ENCODE measurements around the gene SCFD2. TPM values are rescaled to one million over a fixed set of nuclear protein-coding genes. Genes with fewer than 3 reads are reported as not detected.

Gene SCFD2
- total and polyA plus RNA-seq, 8 donors = 4.0 to 13.5 (median 8.9) TPM

DNA sequence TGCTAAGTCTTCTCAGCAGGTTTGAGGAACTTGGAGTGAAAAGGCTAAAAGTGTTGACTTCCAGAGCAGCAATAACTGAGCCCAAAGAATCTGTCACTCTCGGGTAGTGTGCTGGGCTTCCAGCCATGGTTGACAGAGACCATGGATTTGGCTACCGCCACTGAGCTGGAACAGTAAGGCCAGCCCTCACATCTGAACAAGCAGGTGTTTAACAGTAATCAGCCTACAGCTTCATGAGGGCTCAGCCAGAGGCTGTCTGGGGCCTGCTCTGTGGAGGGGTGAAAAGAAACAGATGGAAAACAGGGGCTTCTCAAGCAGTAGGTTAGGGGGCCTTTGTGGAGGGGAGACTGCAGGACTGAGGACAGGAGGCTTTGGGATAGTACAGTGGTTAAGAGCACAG, 488.8 kb downstream of the SCFD2 start:
- Histone ChIP-seq H3K4me1 (no peaks in the 10 kb centered on the region), H3K27ac (no peak overlapping the region), H3K27me3 (no peaks in the 10 kb centered on the region), H3K4me3 (no peak overlapping the region), H3K9me3 (no peaks in the 10 kb centered on the region), H3K36me3 (no peaks in the 10 kb centered on the region)
- no peak for DNase-seq
- ATAC-seq = no peak
- intact Hi-C loops (cut with DNase I) = no loop called here
- FAIRE-seq = no peak
- 69 to 73% methylated on average over 2 of the region's 2 CpGs for WGBS, 2 donors
- TF ChIP-seq, protein P1, sequence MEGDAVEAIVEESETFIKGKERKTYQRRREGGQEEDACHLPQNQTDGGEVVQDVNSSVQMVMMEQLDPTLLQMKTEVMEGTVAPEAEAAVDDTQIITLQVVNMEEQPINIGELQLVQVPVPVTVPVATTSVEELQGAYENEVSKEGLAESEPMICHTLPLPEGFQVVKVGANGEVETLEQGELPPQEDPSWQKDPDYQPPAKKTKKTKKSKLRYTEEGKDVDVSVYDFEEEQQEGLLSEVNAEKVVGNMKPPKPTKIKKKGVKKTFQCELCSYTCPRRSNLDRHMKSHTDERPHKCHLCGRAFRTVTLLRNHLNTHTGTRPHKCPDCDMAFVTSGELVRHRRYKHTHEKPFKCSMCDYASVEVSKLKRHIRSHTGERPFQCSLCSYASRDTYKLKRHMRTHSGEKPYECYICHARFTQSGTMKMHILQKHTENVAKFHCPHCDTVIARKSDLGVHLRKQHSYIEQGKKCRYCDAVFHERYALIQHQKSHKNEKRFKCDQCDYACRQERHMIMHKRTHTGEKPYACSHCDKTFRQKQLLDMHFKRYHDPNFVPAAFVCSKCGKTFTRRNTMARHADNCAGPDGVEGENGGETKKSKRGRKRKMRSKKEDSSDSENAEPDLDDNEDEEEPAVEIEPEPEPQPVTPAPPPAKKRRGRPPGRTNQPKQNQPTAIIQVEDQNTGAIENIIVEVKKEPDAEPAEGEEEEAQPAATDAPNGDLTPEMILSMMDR (IDR thresholded peaks at IDR 0.05) = no peak

DNA sequence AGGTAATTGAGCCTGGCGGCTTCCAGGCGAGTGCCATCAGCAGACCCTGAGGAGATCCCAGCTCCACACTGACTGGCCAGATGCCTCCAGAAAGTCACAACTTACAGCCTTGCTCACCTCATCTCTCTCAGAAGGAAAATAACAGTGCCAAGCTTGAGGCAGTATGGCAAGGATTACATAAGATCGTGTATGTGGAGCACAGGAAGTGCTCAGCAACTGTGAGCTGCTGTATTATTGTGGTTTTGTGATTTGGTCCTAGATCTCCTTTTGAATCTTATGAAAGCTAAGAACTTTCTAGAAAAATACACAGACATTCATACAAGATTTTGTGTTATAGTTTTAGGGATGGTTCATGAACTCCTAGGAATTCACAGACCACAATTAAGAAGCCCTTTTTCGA, 489.8 kb downstream of the SCFD2 start:
- Histone ChIP-seq H3K27ac (no peak overlapping the region), H3K4me3 (no peak overlapping the region), H3K36me3 (no peaks in the 10 kb centered on the region), H3K9me3 (no peaks in the 10 kb centered on the region), H3K4me1 (no peaks in the 10 kb centered on the region), H3K27me3 (no peaks in the 10 kb centered on the region)
- WGBS, 2 donors = 85 to 94% methylated on average over 4 of the region's 4 CpGs
- DNase-seq = no peak
- FAIRE-seq = no peak
- intact Hi-C loops (cut with DNase I) = no loop called here
- TF ChIP-seq, protein P1 (IDR thresholded peaks at IDR 0.05) = no peak
- ATAC-seq = no peak

DNA sequence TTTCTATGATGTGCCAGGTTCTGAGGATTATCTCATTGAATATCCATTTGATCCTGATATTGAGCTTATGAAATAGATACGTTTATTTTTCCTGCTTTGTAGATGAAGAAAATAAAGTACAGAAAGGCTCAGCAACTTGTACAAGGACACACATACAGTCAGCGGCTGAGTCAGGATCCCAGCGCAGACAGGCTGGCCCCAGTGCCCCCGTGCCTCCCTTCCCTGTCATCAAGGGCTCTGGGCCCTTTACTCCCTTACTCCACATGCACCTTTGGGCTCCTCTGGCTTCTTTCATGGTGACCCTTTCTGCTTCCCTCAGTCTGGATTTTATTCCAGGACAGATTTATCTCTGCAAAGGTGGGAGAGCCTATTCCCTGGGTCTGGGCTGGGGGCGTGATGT, 490.9 kb downstream of the SCFD2 start:
- Histone ChIP-seq H3K27ac (no peak overlapping the region), H3K36me3 (no peaks in the 10 kb centered on the region), H3K4me1 (no peaks in the 10 kb centered on the region), H3K4me3 (no peak overlapping the region), H3K9me3 (no peaks in the 10 kb centered on the region), H3K27me3 (no peaks in the 10 kb centered on the region)
- FAIRE-seq (no peak), ATAC-seq (no peak), DNase-seq (no peak)
- TF ChIP-seq, protein P1 (IDR thresholded peaks at IDR 0.05) = no peak
- intact Hi-C loops (cut with DNase I) = no loop called here
- WGBS, 2 donors = 89 to 90% methylated on average over 5 of the region's 5 CpGs

DNA sequence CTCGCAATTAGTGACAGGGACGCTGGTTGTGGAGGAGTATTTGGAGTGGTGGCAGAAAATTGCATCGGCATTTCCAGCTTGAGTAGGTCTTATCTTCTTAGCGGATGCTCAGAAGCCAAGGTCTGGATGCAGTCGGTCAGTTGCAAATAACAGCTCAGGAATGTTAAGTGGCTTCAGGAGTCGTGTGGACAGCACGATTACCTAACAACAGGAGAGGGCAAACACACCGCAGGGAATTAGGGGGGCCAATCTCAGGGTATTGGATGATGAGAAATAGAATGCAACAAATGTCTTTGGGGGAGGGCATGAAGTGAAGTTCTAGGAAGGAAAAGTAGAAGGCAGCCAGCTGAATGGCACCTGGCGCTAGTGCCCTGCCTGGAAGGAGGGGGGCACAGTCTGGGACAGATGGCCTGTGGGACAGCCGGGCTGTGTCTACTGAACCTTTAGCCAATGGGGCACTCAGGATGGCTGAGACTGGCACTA, 492.0 kb downstream of the SCFD2 start:
- no peak for FAIRE-seq
- intact Hi-C loops (cut with DNase I) = no loop called here
- Histone ChIP-seq H3K27ac (peak overlapping the region in 2 of 4 donors; percentile 12 to 46), H3K9me3 (no peaks in the 10 kb centered on the region), H3K27me3 (no peaks in the 10 kb centered on the region), H3K4me3 (no peak overlapping the region), H3K4me1 (no peaks in the 10 kb centered on the region), H3K36me3 (no peaks in the 10 kb centered on the region)
- TF ChIP-seq, protein P1 (IDR thresholded peaks at IDR 0.05) = no peak
- DNase-seq = no peak
- peak; percentile 41 to 80 (median 72) for ATAC-seq
- WGBS, 2 donors = 68 to 69% methylated on average over 10 of the region's 10 CpGs

DNA sequence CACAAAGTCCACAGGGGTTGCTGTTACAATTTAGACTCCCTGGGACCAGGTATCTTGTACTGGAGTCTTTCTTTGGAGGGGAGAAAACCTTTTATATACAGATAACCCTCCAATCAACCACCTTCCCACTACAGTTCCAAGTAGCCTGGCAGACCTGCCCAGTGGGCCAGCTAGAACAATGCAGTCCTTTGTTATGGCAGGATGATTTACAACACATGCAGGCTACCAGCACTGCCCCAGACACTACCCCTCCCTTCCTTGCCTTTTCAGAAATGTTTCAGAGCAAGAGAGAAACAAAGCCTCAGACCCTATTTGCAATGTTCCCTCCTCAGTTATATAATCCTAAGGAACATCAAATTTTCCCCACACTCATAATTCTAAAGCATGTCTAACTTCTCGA, 492.7 kb downstream of the SCFD2 start:
- Histone ChIP-seq H3K9me3 (no peaks in the 10 kb centered on the region), H3K4me3 (no peak overlapping the region), H3K4me1 (no peaks in the 10 kb centered on the region), H3K36me3 (no peaks in the 10 kb centered on the region), H3K27me3 (no peaks in the 10 kb centered on the region), H3K27ac (peak overlapping the region in 2 of 4 donors; percentile 12 to 46)
- WGBS, 2 donors = 58 to 60% methylated on average over 1 of the region's 1 CpG
- DNase-seq = peak in 2 of 6 donors; percentile 24 to 39
- no peak for FAIRE-seq
- TF ChIP-seq, protein P1 (IDR thresholded peaks at IDR 0.05) = no peak
- intact Hi-C loops (cut with DNase I) = no loop called here
- peak; percentile 83 to 95 (median 88) for ATAC-seq
